C4-2B (cell line): ENCODE data around the gene GAMT.

Experiments used
- ZFX ChIP-seq: fragments of 450-650 bp; IDR thresholded peaks from 2 replicates; pipeline ENCODE4 v1.6.1; 2017
- TF ChIP-seq, protein P1 (sequence below): fragments of 450-650 bp; conservative IDR thresholded peaks from 2 replicates; pipeline ENCODE4 v1.5.1; 2017; ENCODE audit warnings: mild to moderate bottlenecking

DNA sequence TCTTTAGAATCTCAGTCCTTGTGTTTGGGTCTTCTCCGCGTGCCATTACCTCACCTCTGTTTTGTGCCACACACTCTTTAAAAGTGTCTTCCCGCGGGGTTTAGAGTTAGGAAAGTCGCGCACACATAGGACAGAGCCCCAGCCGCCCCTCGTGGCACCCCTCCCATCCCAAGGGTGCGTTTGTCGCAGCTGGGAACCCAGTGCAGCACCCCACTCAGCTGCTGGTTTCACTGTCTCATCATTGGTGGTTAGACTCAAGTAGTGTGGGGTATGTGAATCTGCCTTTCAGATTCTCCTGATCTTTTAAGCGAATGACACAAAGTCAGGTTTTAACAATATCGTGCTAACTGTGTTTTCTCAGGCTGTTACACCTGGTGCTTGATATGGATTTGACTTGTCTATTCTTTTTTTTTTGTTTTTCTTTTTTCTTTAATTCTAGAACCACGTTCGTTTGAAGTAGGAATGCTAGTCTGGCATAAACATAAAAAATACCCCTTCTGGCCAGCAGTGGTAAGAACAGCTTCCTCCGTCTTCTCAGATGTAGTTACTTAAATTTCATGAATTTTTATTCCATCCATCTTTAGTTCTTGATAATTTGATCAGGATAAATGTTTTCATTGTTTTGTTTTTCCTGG, 37.2 kb downstream of the GAMT start:
- TF ChIP-seq, protein P1, sequence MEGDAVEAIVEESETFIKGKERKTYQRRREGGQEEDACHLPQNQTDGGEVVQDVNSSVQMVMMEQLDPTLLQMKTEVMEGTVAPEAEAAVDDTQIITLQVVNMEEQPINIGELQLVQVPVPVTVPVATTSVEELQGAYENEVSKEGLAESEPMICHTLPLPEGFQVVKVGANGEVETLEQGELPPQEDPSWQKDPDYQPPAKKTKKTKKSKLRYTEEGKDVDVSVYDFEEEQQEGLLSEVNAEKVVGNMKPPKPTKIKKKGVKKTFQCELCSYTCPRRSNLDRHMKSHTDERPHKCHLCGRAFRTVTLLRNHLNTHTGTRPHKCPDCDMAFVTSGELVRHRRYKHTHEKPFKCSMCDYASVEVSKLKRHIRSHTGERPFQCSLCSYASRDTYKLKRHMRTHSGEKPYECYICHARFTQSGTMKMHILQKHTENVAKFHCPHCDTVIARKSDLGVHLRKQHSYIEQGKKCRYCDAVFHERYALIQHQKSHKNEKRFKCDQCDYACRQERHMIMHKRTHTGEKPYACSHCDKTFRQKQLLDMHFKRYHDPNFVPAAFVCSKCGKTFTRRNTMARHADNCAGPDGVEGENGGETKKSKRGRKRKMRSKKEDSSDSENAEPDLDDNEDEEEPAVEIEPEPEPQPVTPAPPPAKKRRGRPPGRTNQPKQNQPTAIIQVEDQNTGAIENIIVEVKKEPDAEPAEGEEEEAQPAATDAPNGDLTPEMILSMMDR: no peak; the same call in 1 of the 2 replicates
- no peak for TF ChIP-seq ZFX
